Measurements from ENCODE around the gene ARMC5.
A peak's percentile ranks its signal among the peaks of the same experiment; 100 is the strongest.
"Not testable (repeated sequence)": the region's sequence is repeated elsewhere in the genome, so short reads cannot be mapped to it uniquely, and the experiment has no call there.

Gene ARMC5

DNA sequence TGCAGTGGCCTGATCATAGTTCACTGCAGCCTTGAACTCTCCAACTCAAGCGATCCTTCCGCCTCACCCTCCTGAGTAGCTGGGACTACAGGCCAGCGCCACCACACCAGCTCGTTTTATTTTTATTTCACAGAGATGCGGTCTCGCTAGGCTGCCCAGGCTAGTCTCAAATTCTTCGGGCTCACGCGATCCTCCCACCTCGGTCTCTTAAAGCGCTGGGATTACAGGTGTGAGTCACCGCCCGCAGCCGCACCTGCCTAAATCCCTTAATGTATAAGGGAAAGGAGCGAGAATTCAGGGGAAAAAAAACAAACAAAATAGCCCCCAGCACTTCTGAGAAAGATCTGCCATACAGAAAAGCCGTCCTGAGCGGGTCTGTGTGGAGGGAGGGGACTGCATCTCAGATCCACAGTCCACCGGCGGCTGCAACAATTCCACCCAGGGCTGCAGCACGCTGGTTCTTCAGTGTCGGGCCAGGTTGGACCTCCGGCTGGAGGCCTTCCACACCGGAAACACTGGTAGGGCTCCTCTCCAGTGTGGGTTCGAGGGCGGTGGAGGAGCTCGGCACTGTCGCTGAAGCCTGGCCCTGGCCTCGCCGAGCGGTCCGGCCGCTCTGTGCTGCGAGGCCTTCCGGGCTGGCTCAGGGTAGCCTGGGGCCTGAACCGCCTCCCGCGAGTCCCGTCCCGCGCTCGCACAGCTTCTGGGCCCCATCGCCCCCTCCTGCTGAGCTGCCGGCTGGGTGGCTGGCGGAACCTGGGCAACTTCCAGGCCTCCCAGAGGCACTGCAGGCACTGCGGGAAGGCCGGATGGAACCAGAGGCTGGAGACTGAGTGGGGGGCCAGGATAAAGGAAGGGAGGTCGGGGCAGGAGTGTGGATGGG, 23.7 kb upstream of the ARMC5 start:
- no peak for DNase-seq (ENCODE audit: low read depth in 2 of 2)

DNA sequence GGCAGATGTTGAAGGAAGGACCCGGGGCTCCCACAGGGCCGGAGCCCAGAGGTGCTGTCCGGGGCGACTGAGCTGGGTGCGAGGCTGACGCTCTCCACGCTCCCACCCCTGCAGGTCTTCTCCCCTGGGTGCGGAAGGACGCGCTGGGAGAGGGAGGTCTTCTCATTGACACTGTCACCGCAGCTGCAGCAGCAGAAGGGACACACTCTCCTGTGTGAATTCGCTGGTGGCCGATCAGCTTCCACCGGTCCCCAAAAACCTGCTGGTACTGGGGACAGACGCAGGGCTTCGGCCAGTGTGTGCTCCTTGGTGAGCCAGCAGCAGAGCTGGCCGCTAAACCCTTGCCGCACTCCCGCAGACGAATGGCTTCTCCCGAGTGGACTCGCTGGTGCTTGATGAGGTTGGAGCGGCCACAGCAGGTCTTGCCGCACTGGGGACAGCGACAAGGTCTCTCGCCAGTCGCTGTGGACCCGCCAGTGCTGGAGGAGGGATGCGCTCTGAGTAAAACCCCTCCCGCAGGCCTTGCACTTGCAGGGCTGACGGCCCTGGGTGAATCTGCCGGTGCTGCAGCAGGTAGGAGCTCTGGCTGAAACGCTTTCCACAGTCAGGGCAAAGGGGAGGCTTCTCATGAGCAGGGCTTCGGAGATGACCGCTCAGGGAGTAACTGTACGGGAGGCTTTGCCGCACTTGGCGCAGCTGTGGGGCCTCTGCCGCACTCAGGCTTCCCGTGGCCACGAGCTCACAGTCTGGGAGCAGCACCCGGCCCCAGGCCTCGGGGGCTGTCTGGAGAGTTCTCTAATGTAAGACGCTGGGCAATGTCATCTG, 22.9 kb upstream of the ARMC5 start:
- DNase-seq (ENCODE audit: low read depth in 2 of 2): no peak

DNA sequence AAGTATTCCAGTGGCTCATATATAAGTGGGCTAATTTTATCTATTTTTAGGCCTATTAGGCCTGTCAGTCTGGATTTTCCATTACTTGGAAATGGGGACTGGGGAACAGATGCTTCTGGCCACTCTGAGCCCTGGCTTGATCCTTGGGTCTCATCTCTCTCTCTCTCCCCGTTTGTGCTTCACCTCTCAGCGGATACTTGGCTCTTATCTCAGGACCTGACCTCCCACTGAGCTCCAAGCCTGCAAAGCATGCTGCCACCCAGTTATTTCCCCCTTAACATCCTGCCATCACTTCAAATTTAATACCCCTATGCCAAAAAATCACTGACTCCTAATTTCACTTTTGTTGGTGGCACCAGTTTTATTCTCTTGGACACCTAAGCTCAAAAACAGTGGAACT, 20.9 kb upstream of the ARMC5 start:
- DNase-seq (ENCODE audit: low read depth in 2 of 2): no peak

DNA sequence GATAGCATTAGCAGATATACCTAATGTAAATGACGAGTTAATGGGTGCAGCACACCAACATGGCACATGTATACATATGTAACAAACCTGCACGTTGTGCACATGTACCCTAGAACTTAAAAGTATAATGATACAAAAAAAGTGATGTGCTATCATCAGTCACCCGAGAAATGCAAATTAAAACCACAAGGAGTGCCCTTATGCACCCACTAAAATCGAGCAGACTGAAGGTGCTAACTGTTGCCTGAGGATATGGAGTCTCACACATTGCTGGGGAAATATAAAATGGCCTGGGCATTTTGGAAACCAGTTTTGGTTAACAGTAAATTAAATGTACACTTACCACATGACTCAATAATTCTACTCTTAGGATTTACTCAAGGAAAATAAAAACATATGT, 20.3 kb upstream of the ARMC5 start:
- not testable (repeated sequence) for DNase-seq (ENCODE audit: low read depth in 2 of 2)

DNA sequence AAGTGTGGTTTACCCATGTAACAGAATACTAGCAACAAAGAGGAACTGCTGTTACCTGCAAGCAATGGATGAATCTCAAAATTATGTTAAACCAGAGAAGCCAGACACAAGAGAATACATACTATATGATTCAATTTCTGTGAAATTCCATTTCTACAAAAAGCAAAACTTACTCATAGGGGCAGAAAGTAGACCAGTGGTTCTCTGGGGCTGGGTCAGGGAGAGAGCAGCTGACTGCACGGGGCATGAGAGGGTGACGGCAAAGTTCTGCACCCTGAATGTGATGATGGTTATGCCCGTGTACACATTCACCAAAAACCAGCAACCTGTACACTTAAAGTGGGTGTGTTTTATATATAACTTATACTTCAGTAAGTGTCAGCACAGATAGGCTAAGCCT, 19.8 kb upstream of the ARMC5 start:
- DNase-seq (ENCODE audit: low read depth in 2 of 2): no peak

DNA sequence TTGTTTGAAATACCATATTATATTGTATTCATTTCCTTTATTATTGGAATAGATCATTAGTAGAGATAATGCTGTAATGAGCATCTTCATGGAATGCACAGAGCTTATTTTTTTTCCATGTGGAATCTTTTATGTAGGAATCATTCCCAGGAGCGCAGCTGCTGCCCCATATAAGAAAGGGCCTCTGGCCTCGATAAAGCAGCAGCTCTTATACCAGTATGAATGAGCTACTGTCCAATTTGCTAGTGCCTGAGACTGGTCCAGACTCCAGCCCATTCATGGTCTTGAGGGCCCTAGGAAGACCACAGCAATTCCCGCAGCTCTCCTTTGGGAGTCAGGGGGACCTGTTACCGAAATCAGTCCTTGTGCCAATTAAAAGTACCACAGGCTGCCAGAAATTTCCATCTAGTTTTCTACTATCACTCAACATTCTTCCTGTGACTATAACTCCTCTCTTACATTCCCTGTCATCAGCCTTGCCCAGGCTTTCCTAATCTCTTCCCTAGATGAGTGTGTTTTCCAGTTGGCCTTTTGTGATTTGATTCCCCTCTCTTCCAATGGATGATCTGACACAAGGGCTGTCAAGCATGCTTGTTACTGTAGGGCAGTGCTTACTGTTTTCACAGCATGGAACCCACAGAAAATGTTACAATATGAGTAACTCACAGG, 18.7 kb upstream of the ARMC5 start:
- DNase-seq (ENCODE audit: low read depth in 2 of 2): no peak

DNA sequence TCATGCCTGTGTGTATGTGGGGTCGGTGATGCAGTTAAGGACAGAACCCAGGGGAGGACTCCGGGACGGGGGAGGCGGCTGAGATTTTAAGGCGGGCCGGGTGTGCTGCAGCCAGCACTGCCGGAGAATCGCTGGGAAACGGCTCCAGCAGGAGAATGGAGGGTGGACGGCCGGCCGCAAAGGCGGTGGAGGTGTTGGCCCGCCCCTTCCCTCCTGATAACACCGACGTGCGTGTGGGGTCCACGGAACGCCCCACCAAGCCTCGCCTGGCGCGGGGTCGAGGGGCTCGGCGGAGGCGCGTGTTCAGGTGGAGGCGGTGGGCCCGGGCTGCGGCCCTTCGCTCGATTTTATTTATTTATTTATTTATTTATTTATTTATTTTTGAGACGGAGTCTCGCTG, 17.3 kb upstream of the ARMC5 start:
- no peak for DNase-seq (ENCODE audit: low read depth in 2 of 2)

DNA sequence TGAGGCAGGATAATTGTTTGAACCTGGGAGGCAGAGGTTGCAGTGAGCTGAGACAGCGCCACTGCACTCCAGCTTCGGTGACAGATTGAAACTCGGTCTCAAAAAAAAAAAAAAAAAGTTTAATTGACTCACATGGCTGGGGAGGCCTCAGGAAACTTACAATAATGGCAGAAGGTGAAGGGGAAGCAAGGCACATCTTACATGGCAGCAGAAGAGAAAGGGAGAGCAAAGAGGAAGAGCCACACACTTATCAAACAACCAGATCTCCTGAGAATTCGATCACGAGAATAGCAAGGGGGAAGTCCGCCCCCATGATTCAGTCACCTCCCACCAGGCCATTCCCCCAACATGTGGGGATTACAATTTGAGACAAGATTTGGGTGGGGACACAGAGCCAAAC, 13.4 kb upstream of the ARMC5 start:
- DNase-seq (ENCODE audit: low read depth in 2 of 2): not testable (repeated sequence)

DNA sequence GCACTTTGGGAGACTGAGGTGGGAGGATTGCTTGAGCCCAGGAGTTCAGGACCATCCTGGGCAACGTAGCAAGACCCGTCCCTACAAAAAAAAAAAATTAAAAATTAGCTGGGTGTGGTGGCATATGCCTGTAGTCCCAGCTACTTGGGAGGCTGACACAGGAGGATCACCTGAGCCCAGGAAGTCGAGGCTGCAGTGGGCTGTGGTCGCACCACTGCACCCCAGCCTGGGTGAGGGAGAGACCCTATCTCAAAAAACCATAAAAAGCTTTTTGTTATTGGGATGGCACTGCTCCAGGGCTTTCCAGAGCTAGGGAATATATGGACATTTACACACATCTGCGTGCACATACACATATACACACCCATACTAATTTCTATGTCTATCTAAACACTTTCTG, 8.1 kb upstream of the ARMC5 start:
- no peak for DNase-seq (ENCODE audit: low read depth in 2 of 2)

DNA sequence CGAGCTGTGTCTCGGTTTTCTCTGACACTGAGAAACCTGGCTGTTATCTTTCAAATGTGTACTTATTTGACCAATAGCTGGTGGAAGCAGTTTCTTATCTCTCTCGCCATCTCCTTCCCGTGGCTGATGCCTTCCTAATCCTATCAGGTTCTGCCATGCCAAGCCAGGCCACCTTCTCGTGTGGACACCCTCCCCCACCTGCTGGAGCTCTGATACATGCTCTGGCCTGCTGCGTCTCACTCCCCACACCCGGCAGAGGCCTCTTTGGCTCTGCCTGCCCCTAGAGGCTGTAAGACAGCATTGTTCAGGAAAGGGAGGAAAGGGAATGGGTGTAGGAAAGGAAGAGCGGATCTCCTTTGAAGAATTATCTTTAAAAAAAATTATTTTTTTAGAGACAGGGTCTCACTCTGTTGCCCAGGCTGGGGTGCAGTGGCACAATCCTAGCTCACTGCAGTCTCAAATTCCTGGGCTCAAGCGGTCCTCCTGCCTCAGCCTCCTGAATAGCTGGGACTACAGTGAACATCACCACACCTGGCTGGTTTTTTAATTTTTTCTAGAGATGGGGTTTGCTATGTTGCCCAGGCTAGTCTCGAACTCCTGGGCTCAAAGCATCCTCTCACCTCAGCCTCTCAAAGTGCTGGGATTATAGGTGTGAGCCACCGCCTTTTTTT, 7.5 kb upstream of the ARMC5 start:
- no peak for DNase-seq (ENCODE audit: low read depth in 2 of 2)

DNA sequence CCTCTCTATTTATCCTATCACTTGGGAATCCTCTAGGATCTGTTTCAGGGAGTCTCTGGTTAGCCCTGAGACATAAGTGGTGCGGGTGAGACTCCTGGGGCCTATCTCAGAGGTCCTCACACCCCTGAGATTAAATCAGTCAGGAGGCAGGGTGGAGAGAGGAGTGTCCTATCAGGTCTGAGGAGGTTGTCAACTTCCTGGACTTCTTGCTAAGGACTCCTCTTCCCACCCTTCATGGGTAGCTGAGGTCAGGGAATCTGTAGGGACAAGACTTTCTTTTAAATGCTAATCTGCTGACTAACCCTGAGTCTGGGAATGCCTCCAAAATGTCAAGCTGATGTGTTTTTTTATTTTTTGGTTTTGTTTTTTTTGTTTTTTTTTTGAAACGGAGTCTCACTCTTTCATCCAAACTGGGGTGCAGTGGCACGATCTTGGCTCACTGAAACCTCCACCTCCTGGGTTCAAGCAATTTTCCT, 6.6 kb upstream of the ARMC5 start:
- no peak for DNase-seq (ENCODE audit: low read depth in 2 of 2)

DNA sequence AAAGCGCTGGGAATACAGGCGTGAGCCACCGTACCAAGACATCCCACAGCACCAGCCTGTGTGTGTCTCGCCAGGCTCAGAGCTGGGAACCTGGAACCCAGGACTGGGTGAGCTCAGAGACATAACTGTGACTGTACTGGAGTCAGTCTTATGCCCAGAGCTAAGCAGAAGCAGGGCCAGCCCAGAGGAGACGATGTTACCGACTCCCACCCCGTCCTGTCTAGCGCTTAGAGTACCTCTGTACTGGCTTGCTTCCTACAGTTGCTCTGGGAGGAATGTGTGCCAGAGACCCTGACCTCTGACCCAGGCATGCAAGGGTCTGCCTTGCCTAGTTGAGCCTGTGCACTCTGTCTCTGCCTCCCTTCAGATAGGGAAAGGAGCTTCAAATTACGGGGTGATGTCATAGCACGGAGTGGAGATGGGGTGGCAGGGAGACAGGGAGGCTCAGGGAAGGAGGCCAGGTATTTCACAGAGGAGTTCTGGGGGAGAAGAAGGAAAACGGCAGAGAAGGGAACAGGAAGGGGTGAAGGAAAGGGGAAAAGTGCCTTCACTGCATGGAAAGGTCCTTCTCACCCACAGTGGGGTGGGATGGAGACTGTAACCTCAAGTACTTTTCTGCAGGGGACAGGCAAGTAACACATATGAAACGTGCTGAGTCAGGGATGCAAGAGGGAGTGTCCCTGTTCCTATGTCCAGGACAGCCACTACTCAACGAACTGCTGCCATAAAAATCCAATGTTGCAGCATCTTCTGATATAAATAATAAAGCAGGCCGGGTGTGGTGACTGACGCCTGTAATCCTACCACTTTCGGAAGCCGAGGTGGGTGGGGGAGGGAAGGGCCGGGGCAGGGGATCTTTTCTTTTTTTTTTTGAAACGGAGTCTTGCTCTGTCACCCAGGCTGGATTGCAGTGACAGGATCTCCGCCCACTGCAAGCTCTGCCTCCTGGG, 5.8 kb upstream of the ARMC5 start:
- no peak for DNase-seq (ENCODE audit: low read depth in 2 of 2)

DNA sequence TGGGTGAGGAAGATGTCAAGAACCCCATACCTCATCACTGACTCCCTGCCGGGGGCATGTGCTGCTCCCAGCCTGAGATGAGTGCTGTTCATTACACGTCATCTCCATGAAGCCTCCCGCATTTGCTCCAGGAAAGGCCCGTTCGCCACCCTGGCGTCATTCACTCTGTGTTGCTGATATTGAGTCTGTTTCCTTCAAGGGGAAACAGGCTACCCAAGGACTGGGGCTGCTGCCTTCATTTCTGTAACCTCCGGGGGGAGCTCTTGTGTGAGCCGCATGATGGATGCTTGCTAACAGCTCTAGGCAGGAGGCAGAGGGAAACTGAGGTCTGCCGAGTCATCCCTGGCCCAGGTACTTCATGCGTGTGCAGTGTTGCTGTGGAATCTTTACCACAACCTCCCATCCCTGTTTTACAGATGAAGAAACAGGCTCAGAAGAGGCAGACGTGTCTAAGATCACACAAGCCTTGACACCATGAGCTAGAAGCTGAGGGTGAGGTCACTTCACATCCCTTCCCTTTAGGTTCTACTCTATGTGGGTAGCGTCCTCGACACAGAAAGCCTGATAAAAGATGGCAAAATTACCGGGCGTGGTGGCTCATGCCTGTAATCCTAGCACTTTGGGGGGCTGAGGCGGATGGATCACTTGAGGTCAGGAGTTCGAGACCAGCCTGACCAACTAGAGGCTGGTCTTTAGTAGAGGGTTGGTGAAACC, 3.5 kb upstream of the ARMC5 start:
- no peak for DNase-seq (ENCODE audit: low read depth in 2 of 2)

DNA sequence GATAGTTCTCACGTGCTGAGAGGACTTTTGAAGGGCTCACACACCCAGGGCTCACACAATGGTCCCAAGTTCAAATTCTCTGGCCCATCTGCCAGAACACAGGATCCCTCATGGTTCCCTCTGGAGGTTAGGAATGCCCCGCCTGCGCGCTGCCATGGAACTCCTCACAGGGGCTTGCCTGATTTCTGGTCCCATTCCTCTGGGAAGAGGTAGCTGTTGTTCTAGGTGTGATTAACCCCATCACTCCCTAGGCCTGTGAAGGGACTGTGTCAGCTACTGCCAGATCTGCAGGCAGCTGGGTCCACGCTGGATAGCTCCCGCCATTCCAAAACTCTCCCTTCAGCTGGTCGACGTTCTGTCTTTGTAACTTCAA, 2.3 kb upstream of the ARMC5 start:
- no peak for DNase-seq (ENCODE audit: low read depth in 2 of 2)

DNA sequence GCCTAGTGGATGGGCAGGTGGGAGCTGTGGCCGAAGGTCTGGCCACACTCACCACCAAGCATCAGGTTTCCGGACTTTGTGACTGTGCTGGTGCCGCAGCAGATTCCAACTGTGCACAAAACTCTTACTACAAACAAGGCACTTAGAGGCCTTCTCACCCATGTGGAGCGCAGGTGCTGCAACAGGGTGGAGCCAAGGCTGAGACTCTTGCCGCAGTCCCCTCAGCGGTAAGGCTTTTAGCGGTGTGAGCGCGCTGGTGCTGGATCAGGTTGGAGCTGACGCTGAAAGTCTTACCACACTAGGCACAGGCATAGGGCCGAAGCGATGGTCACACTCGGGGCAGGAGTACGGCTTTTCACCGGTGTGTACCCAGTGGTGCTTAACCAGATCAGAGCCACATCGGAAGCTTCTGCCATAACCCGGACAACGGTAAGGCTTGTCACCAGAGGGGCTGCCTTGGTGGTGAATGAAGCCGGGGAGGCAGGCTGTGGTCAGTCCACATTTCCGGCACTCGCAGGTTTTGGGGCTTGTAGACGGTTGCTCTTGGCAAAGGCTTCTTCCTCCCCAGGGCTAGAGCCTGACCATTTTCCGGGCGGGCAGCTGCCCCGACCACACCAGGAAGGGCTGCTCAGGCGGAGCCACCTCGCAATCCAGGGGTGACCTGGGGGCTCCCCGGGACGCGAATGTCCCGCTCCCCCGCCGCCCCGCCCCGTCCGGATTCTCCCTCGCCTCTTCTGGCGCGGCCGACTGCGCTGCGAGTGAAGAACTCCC, 1.0 kb upstream of the ARMC5 start:
- DNase-seq (ENCODE audit: low read depth in 2 of 2): peak in 1 of 2 donors; percentile 28

DNA sequence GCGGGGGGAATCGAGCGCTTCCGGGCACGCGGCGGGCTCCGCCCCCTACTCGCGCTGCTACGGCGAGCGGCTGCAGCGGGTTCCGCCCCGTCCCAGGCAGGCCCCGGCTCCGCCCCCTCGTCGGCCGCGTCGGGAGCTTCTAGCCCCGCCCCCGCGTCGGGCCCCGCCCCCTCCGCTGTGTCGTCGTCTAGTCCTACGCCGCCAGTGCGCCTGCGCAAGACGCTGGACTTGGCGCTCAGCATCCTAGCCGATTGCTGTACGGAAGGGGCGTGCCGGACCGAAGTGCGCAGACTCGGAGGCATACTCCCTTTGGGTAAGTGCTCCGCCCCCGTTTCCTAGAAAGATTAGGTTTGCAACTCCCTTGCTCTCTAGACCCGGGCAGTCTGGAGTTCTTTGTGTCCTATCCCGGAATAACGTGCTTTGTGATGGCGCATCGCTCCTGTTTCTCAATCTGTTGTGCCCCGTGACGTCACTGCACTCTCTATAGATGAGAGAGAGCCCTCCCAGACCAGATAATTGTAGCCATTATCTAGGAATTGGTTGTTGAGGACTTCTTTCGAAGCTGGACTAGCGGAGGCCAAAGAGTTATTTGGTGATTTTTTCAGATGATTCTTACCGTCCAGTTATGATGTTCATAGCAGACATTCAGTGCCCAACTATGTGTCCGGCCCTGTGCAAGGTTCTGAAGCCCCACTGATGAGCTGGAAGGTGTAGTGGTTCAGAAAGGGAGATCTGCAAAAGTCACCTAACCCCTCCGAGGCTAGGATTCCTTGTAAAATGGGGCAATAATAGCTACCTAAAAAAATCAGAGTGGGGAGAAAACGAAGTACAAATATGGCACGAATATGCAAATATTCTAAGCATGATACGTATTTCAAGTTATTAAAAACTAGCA, 633 bp downstream of the ARMC5 start:
- peak; percentile 100 for DNase-seq (ENCODE audit: low read depth in 2 of 2)

DNA sequence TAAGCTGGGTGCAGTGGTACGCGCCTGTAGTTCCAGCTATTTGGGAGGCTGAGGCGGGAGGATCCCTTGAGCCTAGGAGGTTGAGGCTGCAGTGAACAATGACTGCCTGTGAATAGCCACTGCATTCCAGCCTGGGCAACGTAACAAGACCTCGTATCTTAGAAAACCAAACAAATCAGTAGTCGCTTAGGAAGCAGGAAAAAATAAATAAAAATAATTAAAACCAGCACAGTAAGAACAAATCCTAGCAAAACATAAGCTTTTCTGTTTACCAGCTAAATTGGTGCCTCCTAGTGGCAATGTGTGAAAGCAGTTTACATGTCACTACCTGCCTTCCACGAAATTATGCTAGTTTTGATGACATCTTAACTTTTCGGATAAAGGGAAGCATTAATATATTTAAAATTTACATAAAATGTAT, 1.3 kb downstream of the ARMC5 start:
- DNase-seq (ENCODE audit: low read depth in 2 of 2): no peak

All from stimulated activated CD8-positive, alpha-beta memory T cell treated with anti-CD3 and anti-CD28 coated beads, Interleukin-2, amount 100 ng/mL, for 1 hour (primary cell).